Germinal center (tissue), 1 donor: Measurements from ENCODE around the gene GALNT9.

ENCODE experiments used
- DNase-seq: peaks from one replicate; pipeline ENCODE4 v3.0.0; 2012; ENCODE audit warnings: mixed read lengths, low spot score

The GALNT9 gene

DNA sequence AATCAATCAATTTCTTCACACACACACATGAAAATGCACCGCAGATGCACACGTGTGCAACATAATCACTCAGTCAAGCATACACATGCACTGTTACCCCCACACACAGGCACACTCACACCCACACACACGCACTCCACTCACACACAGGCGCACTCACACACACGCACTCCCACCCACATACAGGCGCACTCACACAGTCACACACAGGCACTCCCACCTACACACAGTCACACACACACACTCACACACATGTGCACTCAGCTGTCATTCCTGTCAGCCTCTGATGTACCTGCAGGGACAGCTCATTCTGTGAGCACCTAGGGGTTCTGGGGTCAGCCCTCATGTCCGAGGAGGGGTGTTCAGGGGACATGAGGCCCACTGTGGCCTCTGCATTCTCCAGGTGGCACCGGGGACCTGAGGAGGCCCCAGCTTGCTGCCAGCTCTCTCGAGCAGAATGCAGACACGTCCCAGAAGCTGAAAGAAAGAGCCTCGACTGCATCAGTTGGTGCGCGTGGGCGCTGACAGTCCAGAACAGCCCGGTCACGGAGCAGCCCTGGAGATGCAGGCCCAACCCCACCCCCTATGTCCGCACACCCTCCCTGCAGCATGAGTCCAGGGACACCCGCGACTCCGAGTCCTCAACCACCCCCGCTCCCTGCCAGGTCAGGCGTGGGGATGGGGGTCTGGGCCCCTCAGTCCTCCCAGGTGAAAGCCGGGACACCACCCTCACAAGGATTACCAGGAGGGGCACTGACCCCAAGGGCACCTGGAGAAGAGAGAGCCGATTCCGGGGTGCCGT lies 115.8 kb downstream of the GALNT9 start:
- DNase-seq, result no peak

DNA sequence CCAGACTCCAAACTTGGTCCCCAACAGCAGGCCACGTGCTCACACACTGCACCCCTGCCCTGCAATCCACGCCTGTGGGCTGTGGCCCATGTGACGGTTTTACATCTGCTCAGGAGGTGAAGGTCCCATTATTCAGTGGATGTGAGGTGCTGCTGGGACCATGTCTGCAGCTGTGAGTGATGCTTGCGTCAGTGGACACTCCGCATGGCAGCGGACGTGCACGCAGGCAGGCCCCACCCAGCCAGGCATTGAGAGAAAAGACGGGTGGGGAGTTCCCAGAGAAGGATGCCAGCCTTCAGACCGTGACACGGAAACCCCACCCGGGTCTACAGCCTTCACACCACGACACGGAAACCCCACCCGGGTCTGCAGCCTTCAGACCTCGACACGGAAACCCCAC lies 117.6 kb downstream of the GALNT9 start:
- no peak for DNase-seq

DNA sequence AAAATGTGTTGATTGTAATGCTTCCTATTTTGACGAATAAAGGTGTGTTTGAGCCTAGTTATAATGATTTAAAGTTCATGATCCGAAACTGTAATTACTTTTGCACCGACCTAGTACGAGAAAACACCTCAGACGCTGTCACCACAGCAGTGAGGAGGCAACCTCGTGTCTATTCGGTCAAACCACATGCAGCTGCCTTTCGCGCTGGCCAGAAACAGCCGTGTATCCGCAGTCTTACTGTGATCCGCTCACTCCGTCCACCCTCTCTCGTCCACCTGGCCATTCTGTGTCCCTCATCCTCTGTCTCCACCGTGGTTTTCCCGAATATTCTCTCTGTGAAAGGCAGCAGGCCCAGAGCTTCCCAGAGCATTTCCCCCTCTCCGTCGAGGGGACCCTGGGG lies 118.1 kb downstream of the GALNT9 start:
- DNase-seq, result no peak

DNA sequence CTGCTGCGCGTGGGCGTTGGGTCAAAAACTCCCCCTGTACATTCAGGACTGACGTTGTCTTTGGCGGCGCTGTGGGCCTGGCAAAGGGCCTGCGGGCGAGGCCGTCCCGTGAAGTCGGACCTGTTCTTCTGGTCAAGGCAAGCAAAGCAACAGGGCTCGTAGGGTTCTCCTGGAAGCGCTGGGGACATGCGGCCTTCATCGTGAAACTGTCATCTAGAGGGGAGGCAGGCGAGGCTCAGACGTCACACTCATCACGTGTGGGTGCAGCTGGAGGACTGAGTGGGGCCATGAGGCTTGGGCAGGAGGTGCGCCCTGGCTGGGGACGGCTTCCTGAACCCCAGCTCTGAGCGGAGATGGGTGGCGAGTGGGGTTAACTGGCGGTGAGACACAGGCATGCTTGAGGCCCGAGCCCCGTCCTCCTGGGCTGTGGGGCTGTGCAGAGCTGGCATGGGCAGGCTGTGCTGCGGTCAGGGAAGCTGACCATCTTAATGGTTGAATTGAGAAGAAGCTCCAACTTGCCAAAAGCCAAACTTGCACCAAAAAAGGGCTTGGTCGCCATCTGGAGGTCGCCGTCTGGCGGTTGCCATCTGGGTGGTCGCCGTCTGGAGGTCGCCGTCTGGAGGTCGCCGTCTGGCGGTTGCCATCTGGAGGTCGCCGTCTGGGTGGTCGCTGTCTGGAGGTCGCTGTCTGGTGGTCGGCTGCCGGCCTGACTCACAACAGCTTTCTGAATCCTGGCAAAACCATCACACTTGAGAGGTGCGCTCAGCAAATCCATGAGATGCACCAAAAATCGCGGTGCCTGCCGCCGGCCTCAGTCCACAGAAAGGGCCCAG lies 119.0 kb downstream of the GALNT9 start:
- no peak for DNase-seq

DNA sequence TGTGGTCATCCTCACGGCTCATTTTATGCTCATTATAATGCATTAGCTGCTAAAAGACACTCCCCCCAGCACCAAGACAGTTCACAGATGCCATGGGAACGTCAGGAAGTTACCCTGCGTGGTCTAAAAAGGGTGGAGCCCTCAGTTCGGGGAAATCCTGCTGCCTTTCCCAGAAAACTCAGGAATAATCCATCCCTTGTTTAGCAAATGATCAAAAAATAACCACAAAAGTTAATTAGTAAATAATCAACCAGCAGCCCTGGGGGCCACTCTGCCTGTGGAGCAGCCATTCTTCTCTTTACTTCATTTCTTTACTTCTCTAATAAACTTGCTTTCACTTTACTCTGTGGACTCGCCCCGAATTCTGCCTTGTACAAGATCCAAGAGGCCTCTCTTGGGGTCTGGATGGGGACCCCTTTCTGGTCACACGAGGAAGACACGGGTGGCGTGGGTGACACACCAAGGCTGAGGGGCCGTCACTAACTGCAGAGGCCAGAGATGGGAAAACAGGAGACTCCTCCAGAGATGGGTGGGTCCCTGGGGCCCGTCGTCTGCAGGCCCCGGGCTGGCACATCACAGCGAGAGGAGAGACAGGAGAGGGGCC lies 119.7 kb downstream of the GALNT9 start:
- DNase-seq, result no peak

DNA sequence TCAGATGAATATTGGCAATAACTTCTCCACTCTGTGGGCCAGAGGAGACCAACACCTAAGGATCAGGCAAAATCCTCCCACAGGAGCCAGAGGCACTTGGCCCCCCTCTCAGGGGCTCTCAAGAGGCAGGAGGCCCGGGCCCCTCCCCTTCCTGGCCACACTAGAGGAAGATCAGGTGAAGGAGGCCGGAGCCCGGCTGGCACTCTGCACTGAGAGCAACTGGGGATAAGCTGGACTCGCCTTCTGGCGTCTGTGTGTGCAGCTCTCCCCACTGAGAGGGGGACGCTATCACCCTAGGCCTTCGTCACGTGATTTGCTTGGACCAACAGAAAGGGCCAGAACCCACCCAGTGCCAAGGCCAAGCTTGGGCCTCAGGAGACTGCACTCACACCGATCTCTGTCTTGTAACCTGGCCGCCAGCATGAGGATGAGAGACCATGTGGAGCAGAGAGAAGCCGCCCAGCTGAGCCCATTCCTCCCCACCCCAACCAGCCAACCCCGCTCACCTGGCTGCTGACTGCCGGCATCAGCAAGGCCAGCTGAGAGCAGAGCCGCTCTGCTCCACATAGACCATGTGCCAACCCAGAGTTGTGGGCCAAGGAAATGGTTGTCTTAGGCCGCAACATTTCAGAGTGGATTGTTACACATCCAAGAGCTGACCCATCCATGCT lies 121.1 kb downstream of the GALNT9 start:
- DNase-seq, result no peak

DNA sequence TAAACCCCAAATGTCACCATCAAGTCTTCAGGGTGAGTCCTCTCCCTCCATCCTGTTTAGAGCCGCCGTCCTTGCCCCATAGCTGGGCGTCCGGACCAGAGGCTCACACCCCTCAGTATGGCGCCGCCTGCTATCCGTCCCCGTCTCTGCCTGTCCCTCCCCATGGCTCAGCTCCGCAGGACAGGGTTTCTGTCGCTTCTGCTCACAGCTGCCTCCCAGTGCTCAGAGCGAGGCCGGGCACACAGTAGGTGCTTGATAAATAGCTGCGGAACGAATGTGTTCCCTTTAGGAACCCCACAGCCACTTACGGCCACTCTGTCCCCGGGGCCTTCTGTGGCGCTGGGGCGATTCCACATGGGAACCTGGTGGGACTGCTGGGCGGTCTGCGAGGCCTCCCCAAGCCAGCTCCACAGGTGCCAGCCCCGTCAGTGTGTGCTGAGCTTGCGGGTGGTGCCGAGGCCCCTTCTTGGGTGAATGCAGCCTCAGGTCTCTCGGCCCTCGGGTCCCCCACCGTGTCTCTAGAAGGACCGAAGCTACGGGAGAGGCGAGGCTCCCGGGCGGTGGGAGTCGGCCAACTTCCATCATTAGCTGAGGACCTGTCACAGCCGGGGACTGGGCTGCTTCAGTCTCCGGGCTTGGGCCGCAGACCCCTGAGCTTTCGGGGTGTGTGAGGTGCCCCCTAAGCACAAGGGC lies 122.2 kb downstream of the GALNT9 start:
- no peak for DNase-seq

DNA sequence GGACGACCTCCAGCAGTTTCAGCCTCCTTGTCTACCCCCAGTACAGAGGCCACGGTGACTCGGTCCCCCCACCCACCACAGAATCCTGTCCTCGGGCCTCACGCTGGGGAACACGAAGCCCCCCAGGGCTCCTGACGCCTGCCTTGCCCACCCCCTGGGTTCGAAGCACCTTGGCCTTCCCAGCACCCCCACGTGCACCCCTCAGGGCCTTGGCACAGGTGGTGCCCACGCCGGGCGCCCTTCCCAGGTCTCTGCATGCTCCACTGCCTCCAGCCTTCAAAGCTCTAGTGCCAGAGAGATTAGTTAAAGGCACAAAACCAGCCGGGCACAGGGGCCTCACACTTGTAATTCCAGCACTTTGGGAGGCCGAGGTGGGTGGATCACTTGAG lies 123.3 kb downstream of the GALNT9 start:
- DNase-seq, result no peak

DNA sequence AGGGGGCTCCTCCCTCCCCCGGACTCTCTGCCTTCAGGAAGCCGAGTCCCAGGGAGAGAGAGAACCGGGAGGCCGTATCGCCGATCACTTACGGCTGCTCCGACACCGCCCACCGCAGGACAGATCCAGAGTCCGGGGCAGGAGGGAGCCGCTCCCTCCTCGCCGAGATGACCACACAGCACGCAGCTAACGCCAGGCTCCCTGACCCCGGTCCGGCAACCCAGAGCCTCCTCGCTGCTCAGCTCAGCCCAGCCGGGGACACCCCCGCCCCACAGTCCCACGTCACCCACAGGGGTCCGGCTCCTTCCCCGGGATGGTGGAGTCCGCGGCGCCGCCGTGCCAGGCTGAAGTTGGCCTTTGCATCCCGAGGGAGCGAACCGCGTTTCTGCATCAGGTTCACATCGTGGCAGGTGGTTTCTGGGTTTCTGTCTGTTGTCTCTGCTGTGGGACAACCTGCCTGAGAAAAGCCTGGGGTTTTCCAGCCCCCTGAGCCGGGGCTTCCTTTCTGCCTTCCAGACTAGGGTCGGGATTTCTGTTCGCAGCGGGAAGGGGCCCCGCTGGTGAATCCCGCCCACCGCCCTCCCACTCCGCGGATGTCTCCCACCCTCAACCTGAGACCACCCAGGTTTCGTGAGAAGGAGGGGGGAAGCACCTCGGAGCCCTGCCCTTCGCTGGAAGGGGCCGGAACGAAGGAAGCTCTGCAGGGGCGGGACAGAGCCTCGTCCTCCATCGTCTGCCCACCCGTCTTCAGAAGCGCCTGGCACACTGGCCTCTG lies 123.9 kb downstream of the GALNT9 start:
- no peak for DNase-seq

DNA sequence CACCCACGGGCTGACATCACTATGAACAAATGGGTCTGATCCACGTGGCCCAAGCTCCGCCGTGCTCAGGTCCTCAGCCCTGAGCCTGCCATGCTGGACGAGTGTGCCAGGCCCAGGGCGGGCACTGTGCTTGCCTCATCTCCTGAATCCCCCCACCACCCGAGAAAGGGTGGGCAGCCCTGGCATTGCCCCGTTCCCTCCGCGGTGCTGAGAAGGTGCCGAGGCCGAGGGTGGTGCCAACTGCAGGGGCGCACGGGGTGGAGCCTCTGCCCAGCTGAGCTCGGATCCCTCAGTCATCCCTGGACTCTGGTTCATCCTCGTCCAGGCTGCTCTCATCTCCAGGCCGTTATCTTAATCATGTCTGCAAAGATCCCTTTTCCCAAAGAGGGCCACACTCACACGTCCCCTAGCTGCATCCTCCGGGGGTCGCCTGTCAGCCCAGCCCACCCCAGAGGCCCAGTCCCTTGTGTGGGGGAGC lies 124.6 kb downstream of the GALNT9 start:
- no peak for DNase-seq

DNA sequence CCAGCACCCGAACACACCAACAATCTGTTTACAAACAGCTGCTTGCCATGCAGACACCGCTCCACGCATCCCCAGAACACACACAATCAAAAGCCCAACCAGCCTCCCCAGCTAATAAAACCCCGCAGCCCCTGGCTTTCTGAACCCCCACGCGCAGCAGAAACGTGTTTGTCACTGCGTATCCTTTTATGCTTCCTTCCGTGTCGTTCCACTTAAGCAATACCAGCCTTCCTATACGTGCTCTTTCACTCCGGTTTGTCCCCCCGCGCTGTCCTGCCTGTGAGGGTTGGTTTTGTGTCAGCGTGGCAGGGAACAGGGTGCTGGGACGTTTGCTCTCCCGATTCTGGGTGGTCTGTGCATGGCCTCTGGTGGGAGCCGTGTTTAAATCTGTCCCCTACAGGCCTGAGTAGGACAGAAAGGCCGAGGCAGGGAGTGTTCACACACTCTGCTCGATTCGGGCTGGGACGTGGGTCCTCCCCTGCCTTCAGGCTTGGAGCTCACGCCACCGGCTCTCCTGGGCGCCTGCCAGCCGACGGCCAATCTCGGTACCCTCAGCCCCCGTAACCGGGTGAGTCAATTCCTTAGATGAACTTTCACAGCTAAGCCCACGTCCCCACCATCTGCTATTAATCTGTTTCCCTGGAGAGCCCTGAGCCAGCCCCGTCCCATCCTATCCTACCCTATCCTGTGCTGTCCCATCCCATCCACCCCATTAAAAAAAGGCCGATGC lies 125.2 kb downstream of the GALNT9 start:
- DNase-seq, result no peak

DNA sequence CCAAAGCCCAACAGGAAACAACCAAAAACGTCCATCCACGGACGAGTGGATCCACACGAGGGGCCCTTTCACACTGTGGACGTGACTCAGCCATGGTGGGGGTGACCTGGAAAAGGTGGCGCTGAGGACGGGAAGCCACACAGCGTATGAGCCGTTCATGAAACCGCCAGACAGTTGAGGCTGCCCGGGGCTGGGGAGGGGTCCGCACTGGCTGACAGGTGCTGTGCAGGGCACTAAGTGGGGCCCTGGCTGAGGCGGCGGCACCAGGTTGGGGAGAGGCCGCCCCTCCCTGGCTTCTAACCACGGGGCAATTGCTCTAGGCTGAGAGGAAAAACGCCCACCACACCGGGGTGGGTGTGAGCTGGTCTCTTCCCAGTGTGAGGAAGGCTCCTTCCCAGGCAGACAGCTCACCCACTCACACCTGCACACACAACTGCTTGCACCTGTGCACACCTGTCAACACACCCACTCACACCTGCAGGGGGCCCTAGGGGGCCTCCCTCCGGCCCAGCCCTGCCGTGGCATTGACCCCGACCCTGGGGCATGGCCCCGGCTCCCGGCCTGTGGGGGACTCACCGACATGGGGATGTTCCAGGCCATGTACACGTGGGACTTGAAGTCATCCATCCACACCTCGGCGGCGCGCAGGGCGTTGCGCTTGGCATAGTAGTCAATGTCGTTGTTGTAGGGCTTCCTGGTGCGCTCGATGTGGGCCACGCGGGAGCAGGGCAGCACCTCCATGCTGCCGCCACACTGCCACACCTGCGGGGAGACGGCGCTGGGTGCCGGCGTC lies 126.3 kb downstream of the GALNT9 start:
- DNase-seq, result no peak

DNA sequence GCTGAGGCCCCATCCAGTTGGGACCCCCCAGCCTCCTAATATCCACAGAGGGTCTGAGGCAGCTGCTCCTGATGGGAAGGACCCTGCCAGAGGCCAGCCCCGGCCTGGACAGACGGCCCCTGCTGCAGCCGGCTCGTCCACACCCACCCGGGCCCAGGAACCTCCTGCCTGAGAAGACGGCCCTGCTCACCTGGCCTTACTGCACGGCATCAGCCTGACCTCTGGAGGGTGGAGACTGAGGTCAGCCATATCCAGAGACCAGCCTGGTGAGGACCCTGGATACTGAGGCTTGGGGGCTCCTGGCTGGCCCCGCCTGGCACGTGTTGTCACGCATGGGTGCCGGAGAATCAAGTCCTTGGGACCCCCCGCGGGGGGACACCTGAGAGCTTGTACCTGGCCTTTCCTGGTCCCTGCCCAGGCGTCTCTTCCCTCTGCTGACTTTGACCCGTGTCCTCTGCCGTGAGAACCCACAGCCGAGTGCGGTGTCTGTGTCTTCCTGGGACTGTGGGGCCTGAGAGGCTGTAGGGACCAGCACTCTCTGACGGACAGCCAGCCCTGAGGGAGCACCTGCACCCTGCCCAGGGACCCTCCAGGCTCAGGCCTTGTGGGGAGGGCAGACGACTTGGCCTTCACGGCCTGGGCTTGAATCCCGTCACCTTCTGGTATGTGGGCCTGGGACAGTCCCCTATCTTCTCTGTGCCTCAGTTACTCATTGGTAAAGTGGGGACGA lies 127.8 kb downstream of the GALNT9 start:
- no peak for DNase-seq

DNA sequence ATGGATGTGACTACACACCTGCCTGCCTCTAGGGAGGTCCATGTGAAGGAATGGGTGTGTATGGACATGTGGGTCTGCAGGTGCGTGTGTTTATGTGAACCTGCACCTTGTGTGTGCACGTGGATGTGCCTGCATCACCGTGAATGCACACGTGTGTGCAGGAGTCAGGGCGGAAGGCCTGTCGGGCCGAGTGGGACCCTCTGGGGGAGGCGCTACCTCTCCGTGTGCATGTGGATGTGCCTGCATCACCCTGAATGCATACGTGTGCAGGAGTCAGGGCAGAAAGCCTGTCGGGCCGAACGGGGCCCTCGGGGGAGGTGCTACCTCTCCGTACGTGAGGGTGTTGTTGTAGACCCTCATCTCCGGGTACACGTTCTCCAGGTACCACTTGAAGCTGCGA lies 128.6 kb downstream of the GALNT9 start:
- DNase-seq, result no peak

DNA sequence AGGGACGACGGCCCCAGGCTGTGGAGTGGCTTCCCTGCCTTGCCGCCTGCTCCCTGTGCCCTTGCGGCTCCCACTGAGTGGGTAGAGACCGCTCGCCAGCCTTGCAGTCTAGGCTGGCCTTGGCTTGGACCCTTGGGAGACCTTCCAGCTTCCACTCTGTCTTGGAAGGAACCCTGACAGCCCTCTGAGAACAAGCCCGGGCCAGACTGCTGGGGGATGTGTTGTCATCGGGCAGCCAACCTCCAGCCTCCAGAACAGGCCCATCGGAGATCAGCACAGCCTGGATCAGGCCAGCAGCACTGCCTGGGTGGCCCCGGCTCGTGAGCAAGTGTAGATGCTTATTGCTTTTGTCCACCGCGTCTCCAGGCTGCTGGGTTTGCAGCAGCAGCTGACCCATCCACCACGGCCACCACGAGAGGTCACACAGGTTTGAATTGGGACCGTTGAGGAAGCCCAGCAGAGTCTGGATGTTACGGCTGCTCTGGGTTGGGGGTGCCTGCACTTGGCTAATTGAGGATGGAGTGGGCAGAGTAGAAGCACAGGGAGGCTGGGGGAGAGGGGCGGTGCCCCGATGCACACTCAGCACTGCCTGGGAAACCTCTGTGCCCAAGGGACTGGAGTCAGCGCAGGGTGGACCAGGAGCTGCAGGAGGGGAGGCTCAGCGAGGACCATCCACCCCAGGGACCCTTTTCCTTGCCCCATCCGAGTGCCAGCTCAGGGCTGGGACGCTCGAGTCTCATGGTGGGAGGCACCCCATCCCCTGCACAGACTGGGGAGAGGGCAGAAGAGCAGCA lies 129.7 kb downstream of the GALNT9 start:
- no peak for DNase-seq

DNA sequence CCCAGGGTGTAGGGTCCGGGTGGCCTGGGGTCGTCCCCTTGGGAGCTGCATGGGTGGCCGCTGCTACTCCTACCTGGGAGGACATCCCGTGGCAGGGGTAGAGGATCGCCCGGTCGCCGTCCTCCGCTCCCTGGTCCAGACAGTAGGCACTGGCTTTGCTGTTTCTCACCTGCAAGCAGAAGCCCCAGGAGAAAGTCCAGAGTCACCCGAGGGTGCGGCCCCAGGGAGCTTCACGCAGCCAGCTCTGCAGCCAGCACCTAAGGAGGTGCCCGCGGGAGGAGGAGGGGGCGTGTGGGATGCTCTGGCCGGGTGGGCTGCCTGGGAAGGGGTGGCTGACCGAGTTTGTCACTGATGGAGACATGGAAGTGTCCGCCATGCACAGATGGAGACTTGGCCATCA lies 130.3 kb downstream of the GALNT9 start:
- DNase-seq, result no peak

DNA sequence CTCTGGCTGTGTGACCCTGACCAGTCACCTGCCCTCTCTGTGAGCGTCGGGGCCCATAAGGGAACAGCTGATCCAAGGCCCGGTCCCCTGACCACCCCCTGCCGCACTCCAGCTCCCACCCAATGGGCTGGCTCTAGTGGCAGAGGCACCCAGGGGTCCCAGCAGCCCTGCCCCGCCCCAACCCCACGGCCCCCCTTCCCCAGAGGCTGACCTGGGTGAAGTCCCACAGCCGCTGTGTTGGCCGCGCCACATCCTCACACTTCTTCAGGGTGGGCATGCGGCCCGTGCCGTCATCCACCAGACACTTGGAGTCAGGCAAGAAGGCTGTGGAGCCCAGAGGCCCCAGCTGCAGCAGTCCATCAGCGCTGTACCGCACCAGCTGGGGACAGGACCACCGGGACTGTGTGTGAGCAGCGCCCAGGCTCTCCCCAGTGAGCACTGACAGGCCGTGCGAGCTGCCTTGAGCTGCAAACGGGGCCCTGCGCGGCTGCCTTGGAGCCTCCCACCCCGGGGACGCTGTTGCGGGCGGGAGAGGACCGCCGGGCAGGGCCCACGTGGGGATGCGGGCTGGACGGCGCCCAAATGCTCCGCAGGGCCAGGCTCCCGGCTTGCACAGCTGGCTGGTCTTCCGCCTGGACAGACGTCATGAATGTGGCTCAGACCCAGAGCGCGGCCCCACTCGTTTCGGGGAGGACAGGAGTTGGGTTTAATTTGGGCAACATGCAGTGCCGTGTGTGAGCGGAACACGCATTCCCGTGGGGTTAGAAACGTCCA lies 131.6 kb downstream of the GALNT9 start:
- no peak for DNase-seq
